Adrenal gland (tissue), 5 donors: ENCODE measurements around the gene KIF16B.

Experiments
- POLR2A ChIP-seq, 2 donors: fragments of 450-650 bp; IDR thresholded peaks; one replicate each; pipeline ENCODE4 v1.6.1; 2017; ENCODE audit warnings: antibody characterized with exemption in 2 of 2, mild to moderate bottlenecking in 2 of 2, moderate library complexity in 1 of 2
- TF ChIP-seq, protein P1 (sequence below), 6 experiments: fragments of 450-650 bp in 4 of 6; fragments of 200-600 bp in 2 of 6; sonication (generic) in 1 of 6; IDR thresholded peaks; 1 replicate in 5 of 6; 2 replicates in 1 of 6; pipeline versions ENCODE4 v1.5.1 to v1.8.0; 2016 to 2021; ENCODE audit warnings: antibody characterized with exemption in 6 of 6, mild to moderate bottlenecking in 2 of 6, moderate library complexity in 1 of 6
- donor health status: DM: no; HTN: no; CAD: no.

- TF ChIP-seq POLR2A (IDR thresholded peaks at IDR 0.05), result no peak
- TF ChIP-seq, protein P1, sequence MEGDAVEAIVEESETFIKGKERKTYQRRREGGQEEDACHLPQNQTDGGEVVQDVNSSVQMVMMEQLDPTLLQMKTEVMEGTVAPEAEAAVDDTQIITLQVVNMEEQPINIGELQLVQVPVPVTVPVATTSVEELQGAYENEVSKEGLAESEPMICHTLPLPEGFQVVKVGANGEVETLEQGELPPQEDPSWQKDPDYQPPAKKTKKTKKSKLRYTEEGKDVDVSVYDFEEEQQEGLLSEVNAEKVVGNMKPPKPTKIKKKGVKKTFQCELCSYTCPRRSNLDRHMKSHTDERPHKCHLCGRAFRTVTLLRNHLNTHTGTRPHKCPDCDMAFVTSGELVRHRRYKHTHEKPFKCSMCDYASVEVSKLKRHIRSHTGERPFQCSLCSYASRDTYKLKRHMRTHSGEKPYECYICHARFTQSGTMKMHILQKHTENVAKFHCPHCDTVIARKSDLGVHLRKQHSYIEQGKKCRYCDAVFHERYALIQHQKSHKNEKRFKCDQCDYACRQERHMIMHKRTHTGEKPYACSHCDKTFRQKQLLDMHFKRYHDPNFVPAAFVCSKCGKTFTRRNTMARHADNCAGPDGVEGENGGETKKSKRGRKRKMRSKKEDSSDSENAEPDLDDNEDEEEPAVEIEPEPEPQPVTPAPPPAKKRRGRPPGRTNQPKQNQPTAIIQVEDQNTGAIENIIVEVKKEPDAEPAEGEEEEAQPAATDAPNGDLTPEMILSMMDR (IDR thresholded peaks at IDR 0.05), result no peak
Measured at GRCh38 chr20:16428112-16428511, 145.1 kb downstream of the KIF16B start.
